HG03139 (cell line): Measurements from ENCODE around the gene MAPKAP1.

Source experiments
- ATAC-seq: cut with Tn5 transposase; IDR thresholded peaks from one replicate; pipeline ENCODE4 v1.9.1; 2021; ENCODE audit not compliant: unreplicated experiment

MAPKAP1 gene

DNA sequence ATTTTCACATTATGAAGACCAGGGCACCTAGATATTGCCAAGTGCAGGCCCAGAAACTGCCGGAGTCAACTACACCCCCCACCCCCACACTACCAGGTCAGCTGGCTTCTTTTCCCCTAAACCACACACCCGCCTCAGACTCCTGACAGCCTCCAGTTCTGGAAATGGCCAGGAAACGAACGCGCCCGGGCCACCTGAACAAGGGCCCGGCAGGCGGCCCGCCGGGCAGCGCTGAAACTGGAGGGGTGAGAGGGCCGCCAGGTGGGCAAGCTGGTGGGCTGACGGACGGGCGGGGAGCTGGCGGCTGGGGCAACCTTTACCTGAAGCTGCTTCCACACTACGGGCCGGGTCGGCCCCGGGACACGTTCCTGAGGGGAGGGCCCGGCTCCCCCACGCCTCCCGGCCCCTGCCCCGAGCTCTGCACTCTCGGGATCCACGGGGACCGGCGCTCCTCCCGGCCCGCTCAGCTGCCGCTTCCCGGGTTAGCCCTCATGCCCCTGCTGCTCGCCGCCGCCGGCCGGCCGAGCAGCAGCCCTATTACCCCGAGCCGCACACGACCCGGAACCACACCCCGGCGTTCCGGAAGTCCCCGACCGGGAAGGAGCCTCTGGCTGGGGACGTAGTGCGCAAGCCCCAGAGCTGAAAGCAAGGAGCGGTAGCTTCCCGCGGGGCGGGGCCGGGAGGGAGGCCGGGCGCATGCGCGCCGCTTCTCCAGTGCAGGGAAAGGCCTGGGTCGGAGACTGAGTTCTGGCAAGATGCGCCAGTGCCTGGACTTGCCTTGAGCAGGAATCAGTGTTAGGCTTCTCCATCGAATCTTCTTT is at the start of gene MAPKAP1:
TSS of gene MAPKAP1 (minus strand) at position 558 of the 821 bp plus-strand sequence. CDS start 34,634 bp downstream, outside the sequence.
- ATAC-seq: peak; percentile 95

DNA sequence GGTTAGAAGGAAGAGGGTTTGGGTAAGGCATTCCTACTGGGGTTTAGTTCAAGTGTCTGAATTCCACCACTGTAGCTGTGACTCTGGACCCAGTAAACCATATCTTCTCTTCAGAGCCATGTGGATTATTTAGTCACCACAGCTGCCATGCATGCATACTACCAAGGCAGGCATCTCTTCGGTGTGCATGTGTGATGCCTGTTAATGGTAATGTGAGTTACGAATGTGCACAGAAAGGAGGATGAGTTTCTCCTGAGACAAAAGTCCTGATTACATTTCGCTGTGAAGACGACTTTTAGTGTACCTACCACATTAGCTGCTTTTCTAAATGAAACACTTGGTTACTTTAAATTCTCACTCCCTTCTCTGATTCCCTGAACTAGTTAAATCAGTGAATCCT is 49.5 kb upstream of the MAPKAP1 start:
- ATAC-seq: no peak

DNA sequence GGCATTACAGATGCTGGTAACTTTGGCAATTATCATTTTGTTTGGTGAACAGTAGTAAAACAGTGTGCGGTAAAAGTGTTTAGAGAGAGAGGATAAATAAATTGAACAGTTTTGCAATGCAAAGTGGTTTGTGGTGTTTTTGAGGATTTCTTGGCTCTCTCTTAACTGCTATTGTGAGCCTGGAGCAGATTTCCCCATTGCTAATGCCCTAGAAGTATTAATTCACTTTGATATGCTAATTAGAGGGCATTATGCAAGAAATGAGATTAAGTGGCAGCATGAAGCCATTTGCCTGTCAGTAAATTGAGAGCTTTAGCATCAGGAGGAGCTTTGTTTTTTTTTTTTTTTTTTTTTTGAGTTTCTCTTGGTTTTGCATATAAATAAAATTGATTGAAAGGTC is 48.3 kb upstream of the MAPKAP1 start:
- ATAC-seq: no peak

DNA sequence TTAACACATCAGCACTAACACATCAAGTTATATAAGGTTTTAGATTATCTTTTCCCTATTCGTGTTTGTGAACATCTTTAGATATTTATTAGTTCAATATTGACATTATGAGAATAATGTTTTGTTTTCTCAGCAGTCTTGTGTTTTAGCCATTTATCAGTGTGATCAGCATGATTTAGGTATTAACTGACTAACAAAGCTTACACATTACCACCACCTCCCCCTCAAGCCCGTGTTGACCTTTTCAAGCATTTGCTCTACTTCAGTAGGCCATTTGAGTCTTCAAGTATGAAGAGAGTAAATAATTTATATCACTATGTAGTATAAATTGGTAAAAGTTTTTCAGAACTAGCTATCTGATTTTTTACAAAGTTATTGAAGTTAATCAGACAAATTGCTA is 47.1 kb upstream of the MAPKAP1 start:
- no peak for ATAC-seq

DNA sequence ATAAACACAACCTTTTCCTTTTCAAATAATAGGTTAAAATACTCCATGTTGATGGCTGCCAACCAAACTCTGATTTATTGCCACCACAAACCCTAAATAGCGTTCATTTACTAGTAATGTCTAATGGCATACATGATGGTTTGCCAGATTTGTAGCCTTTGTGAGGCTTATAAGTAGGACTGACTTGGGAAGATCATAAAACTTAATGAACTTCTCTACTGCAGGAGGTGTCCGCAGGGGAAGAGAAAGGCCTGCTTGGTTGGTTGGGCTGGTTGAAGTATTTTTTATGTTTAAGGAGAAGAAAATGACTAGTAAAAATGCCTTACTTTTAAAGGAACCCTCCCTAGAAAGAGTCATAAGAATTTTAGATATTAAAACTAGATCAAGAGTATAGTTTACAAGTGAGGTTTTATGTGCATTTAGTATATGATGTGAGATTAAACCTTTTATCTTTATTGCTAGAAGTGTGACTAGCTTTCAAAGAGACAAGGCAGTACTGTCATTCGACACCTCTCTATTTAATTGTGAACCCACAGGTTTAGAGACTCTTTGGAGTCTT is 45.1 kb upstream of the MAPKAP1 start:
- ATAC-seq: no peak

DNA sequence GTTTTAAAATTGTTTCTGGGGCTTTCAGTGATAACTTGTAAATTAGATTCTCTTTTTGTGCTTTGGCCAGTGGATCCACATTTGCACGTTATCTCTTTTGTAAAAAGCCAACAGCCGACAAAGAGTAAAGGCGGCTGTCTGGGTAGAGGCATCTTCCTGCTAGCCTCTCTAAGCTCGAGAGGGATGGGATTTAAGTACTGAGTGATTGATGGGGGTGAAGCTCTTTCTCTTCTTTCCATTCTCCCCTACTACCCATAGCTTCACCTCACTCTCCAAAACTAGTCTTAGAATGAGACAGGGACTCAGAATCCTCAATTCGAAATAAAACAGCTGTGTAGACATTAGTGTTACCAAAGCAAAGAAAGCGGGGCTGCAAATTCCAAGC is 43.6 kb upstream of the MAPKAP1 start:
- ATAC-seq: no peak

DNA sequence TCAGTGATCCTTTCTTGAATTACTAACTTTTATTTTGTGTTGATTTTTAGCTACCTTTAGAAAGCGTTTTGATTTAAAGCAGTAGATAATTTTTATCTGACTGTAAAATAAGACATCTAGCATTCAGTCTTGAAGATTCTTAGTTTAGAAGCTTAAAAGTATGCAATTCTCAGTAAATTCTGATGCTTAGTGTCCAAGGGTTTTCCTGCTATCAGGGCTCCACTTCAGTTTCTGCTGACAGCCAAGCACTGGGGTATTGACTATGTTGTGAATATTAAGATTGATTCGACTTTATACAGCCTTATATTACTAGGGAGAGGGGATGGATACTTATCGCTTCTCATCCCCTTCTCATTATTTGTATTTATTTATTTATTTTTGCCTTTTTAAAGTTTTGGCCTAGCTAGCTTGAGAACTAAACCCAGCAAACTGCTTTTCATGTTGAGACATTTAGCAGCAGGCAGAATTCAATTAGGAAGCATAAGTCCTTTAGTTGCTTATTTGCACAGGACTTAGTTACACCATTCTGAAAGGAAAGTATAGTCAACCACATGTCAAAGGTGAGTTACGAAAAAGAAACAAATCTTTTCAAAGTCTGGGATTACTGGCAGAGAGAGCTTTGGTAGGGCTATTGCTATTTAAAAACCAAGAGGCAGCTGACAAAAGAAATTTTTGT is 43.1 kb upstream of the MAPKAP1 start:
- no peak for ATAC-seq

DNA sequence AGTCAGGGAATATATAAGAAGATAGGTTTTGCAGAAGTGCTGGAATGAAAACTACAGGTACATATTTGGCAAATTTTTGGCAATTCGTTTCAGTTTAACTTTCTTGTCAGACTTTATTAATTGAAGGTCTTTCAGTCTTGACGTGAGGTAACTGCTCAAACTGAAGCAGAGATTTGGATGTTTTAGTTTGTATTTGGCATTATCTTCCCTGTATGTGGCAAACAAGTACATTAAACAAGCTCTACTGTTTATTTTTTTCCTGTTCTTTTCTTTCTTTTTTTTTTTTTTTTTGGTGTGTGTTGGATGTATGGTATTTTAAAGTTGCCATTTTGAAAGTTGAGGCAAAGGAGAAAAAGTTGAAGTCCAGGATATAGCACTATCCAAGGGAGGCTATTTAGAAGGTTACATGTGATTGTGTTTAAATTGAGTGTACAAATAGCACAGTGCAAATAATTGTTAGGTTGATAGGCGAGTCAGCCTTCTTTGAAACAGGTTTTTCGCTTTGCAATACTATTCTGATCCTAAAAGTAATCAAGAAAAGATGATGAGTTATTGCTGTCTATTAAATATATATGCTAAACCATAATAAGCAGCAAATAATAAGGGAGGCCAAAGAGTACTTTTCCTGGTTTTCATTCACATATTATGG is 42.4 kb upstream of the MAPKAP1 start:
- ATAC-seq: no peak

DNA sequence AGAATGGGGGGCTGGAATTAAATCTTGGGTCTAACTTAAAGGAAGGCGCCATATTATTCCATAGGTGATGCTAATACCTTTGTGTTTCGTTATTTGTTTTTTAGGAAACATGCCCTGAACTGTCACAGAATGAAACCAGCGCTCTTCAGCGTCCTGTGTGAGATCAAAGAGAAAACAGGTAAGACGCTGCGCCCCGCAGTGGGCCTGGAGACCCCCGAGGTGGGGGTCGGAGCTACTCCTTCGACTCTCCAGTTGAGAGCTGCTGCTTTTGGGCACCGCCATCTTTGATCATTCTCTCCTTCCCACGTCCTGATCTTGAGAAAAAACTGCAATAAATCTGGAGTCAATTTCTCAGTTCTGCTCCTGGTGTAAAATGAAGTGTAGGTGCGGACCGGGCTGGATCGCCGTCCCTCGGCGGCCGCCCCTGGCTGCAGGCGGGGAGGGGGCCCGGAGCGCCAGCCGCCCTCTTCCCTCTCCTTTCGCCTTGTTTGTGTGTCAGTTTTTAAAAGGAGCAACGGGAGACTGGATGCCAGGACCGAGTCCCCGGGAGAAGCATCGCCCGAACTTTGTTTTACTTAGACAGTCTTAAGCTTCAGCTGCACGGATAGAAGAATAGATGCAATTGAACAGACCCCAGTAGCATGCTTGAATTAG is 41.6 kb upstream of the MAPKAP1 start:
- no peak for ATAC-seq

DNA sequence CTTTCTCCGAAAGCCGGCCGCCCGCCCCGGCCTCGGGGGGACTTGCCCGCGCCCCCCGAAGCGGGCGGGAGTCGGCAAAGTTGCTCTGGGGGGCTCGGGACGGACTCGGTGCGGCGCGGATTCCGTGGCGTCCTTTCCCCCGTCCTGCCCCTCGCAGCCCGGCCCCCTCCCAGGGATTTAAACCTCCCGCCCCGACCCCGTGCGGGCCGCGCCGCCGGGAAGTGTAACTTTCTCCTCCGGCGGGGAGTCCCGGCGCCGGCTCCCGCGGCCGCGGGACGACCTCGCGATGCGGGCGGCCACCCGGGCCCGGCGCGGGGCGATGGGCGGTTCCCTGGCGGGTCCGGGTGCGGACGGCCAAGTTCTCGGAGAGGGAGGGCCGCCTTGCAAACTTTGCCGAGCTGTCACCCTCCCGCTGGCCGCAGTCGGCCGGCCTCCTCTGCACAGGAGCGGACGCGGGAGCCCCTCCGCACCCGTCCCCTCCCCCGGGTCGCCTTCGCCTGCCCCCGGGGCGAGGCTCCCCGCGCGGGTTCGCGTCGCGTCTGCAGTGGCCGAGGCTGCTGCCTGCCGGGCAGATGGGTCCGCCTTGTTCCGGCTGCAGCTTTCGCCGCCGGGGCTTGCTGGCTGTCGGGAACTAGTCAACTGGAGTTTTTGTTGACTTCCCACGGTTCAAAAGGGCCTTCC is 40.9 kb upstream of the MAPKAP1 start:
- no peak for ATAC-seq

DNA sequence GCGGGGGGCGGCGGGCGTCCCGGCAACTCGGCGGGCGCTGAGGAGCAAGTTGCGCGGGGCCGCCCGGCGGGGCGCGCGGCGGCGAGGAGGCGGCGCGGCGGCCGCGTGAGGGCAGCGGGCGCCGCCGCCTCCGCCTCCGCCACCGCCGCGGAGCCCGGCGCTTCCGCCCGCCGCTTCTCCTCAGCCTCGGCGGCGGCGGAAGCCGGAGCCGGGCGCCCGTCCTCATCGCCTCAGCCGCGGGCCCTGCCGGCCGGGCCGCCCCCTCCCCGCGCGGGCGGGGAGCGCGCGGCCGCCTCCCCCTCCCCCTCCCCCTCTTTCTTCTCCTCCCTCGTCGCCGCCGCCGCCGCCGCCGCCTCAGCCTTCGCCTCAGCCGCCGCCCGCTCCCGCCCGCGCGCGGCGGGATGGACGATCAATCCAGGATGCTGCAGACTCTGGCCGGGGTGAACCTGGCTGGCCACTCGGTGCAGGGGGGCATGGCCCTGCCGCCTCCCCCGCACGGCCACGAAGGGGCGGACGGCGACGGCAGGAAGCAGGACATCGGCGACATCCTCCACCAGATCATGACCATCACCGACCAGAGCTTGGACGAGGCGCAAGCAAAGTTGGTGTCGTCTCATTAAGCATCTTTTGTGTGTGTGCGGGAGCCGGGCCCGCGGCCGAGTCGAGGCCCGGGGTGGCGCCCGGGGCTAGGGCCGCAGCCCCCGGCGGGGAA is 40.2 kb upstream of the MAPKAP1 start, which contains the start of gene PBX3:
TSS of gene PBX3 (plus strand) at position 321 of the 712 bp plus-strand sequence.
- peak; percentile 14 for ATAC-seq

DNA sequence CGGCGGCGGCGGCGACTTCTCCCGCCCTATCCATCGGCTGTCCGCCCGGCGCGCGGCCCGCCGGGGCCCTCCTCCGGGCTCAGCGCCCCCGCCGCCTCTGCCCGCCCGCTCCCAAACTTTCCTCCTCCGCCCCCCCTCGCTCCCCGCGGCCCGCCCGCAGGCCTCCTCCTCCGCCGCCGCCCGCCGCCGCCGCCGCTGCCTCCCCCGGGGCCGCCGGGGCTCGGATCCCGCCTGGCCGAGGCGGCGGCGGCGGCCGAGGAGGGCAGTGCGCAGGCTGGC is 39.7 kb upstream of the MAPKAP1 start:
- peak; percentile 5 for ATAC-seq

DNA sequence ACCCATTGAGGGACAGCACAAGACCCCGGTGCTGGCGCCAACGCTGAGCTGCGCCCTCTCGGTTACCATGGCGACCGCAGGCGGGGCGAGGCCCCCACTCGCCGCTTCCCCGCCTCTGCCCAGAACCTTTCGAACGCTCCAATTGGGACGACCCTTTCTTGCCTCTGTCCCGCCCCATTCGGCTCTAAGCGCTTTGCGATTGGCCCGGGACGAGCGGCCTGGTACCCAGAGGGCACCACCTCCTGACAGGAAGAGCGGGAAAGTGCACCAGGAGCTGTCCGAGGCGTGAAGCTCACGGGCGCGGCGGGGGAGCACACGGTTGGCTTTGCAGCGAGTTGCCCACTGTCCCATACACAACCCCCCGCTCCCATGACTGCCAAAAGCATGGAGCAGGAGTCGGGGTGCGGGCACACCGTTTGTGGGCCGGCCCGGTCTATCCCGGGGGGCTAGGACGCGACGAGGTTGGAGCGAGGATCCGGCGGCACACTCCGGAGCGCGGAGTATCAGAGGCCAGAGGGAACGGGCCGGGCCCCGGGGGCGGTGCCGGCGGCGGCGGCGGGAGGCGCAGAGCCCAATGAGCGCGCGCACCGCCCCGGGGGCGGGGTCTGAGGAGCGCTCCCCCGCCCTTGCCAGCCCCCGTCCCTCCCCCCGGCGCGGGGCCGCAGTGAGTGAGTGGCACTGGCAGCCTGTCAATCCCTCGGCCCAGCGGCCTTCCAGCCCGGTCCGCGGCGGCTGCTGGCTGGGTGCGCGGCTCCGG is 39.2 kb upstream of the MAPKAP1 start:
- ATAC-seq: peak; percentile 62

DNA sequence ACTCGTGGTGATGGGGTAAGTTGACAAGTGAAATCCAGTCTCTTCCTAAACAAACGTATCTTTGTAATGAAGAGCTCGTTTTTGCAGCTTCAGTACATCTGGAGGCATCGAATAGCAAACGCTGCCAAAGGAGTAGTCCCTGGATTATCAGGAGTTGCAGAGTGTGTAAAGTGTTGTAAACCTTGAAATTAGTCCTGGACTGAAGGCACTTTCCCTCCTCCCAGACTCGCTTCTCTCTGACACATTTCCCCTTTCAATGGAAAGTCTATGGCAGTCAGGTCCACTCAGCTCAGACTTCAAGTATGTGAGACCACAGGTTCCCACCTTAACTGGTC is 38.6 kb upstream of the MAPKAP1 start:
- no peak for ATAC-seq

DNA sequence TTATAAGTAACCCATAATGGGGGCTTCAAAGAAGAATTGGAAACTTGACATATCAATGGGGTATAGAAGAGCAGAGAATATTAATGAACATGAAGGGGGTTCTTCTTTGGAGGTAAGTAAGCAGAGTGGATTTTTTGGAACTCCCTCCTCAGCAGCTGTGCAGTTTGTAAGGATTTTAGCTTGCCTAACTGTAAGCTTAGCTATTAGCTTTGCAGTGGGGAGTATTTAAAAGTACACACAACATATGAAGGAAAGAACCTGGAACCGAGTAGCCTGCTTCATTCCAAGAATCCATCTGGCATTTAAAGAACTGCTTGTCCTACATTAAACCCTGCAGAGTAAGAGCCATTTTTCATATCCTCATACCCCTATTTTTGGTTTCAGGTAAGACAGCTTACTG is 38.0 kb upstream of the MAPKAP1 start:
- no peak for ATAC-seq

DNA sequence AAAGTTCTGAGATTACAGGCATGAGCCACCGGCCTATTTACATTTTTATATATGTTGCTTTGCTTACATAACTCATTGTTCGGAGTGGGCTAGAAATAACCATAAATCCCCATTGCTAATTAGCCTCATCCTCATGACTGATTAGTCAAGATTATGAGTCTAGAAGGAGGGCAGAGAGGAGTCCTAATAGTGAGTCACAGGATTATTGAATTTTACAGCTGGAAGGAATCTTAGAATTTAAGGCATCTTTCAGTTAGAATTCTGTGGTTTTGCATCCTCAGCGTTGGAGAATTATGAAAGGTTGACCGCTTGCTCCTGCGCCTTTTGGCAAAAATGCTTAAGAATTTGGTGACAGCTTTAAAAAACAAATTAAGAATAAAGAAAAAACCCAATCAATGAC is 37.6 kb upstream of the MAPKAP1 start:
- no peak for ATAC-seq

DNA sequence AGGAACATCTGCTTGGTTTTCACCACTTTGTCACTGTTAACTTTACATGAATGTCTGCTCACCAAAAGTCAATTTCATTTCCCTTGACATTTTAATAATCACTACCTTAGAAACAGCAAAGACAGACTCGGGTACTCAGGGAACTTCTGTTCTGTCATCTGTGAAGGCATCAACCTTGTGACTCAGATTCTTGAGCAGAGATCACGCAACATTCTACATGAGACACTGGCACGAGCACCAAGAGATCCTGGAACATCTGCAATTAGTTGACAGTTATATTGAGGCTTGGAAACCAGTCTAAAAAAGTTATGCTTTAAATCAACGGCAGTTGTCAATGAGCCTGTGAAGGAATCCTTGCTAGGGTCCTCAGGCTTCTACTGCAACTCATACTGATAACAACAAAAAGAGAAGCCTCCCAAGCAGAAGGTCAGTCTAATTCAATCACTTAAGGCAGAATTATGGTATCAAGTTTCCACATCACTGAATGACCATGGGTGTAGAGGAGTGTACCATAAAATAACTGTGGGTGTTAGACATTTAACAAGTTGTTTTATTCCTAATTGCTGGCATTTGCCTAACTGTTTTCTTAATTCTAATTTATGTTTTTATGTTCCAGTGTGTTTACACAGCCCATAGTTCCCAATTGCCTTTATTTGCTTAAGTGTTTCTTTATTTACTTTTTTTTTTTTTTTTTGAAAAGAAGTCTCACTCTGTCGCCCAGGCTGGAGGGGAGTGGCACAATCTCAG is 36.8 kb upstream of the MAPKAP1 start:
- ATAC-seq: no peak

DNA sequence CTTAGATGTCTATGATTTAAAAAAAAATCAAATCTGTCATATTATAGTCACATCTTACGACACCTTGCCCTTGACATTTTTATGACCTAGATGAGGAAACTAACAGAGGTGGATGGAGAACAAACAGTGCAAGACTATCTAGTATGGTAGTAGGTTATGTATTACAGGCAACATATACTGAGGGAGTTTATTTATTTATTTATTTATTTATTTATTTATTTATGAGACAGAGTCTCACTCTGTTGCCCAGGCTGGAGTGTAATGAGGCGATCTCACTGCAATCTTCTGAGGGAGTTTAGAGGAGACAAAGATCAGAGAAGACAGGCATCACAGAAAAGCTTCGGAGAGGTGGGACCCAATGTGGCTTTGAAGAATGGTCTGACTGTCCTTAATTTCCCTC is 35.6 kb upstream of the MAPKAP1 start:
- no peak for ATAC-seq

DNA sequence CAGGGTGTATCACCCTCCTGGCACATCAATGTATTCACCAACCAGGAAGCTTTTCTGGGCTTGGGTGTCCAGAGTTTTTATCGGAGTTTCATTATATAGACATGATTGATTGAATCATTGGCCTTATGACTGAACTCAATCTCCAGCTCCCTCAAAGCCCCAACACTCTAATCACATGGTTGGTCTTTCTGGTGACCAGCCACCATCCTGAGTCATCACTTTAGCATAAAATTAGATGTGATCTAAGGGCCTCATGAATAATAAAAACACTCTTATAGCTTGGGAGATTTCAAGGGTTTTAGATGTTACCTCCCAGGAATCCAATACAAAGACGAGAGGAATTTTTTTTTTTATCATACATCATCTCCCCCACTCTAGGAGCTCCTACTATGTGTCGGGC is 32.4 kb upstream of the MAPKAP1 start:
- no peak for ATAC-seq
